H1 (cell line): ENCODE measurements around the gene WDR90. TPM values are rescaled to one million over a fixed set of nuclear protein-coding genes. Genes with fewer than 3 reads are reported as not detected.

Experiments used
- CTCF ChIA-PET: fragments of 300-600 bp; sonication (Branson Sonifier 250); formaldehyde crosslinking; loops from one replicate; lab custom pipeline; 2021; ENCODE audit not compliant: partially characterized antibody; lab: Charles Lee
- POLR2A ChIA-PET: fragments of 300-600 bp; sonication (Branson Sonifier 250); formaldehyde crosslinking; loops from one replicate; lab custom pipeline; 2021; ENCODE audit warnings: inconsistent platforms; ENCODE audit not compliant: partially characterized antibody; lab: Charles Lee
- DNase-seq, 2 experiments: peaks; one replicate each; pipeline versions ENCODE4 v3.0.0 to v3.0.0-alpha.2; 2010 to 2022; ENCODE audit warnings: low spot score in 2 of 2, low read depth in 1 of 2, mixed read lengths in 1 of 2
- FAIRE-seq: peaks from 2 replicates; lab custom pipeline; 2011; peaks lifted over from hg19 to GRCh38; lab: Jason Lieb, UNC
- H2AFZ ChIP-seq: 2 replicates; pipeline ENCODE4 v1.8.1; 2012; ENCODE audit warnings: low read length, inconsistent platforms
- H2AK5ac ChIP-seq: 2 replicates; pipeline ENCODE4 v1.6.1; 2013; ENCODE audit warnings: low read depth, low read length
- H2BK120ac ChIP-seq: replicated peaks from 2 replicates; pipeline ENCODE3; 2013; ENCODE audit warnings: low read depth, low read length, inconsistent platforms
- H2BK12ac ChIP-seq: 2 replicates; pipeline ENCODE4 v1.6.1; 2013; ENCODE audit warnings: low read depth, low read length
- H2BK15ac ChIP-seq: 2 replicates; pipeline ENCODE4 v1.6.1; 2013; ENCODE audit warnings: low read length
- H2BK20ac ChIP-seq: 2 replicates; pipeline ENCODE4 v1.6.1; 2013; ENCODE audit warnings: low read length
- H2BK5ac ChIP-seq: 2 replicates; pipeline ENCODE4 v1.6.1; 2013; ENCODE audit warnings: low read depth, low read length
- H3K14ac ChIP-seq: 2 replicates; pipeline ENCODE4 v1.6.1; 2013; ENCODE audit warnings: inconsistent platforms; ENCODE audit not compliant: insufficient read length
- H3K18ac ChIP-seq: 2 replicates; pipeline ENCODE4 v1.6.1; 2013; ENCODE audit warnings: low read length; ENCODE audit errors: extremely low read depth
- H3K23ac ChIP-seq: 2 replicates; pipeline ENCODE4 v1.6.1; 2013; ENCODE audit warnings: inconsistent platforms; ENCODE audit not compliant: insufficient read length
- H3K23me2 ChIP-seq: 2 replicates; pipeline ENCODE4 v1.6.1; 2013; ENCODE audit warnings: low read depth, low read length
- H3K27ac ChIP-seq: 2 replicates; pipeline ENCODE4 v1.6.1; 2011; ENCODE audit warnings: low read depth, low read length, inconsistent platforms
- H3K27me3 ChIP-seq, 4 experiments: replicated peaks in 1 of 4; 1 replicate in 1 of 4; 2 replicates in 3 of 4; pipeline versions ENCODE4 v1.6.1 to v1.8.1; 2011 to 2013; ENCODE audit warnings: low read length in 3 of 4, mild to moderate bottlenecking in 3 of 4, inconsistent platforms in 2 of 4, mixed read lengths in 2 of 4, moderate library complexity in 1 of 4; ENCODE audit not compliant: control insufficient read depth in 3 of 4, insufficient read depth in 3 of 4; ENCODE audit errors: extremely low read depth in 1 of 4
- H3K36me3 ChIP-seq, 4 experiments: 2 replicates each; pipeline versions ENCODE4 v1.6.1 to v1.8.1; 2011 to 2013; ENCODE audit warnings: mild to moderate bottlenecking in 4 of 4, low read length in 3 of 4, moderate library complexity in 2 of 4, control low read depth in 1 of 4, inconsistent platforms in 1 of 4; ENCODE audit not compliant: insufficient read depth in 4 of 4, control insufficient read depth in 2 of 4
- H3K4ac ChIP-seq: replicated peaks from 2 replicates; pipeline ENCODE3; 2013; ENCODE audit warnings: low read length, low read depth, mixed read lengths, inconsistent platforms; ENCODE audit not compliant: insufficient read length
- H3K4me1 ChIP-seq, 4 experiments: replicated peaks in 1 of 4; 1 replicate in 1 of 4; 2 replicates in 3 of 4; pipeline versions ENCODE4 v1.6.1 to v1.8.1; 2011 to 2013; ENCODE audit warnings: low read length in 3 of 4, inconsistent platforms in 2 of 4, mixed read lengths in 1 of 4; ENCODE audit not compliant: insufficient read depth in 4 of 4, control insufficient read depth in 3 of 4
- H3K4me2 ChIP-seq, 2 experiments: 2 replicates each; pipeline versions ENCODE4 v1.6.1 to v1.8.1; 2011 to 2013; ENCODE audit warnings: low read depth in 2 of 2, low read length in 2 of 2, control low read depth in 1 of 2, inconsistent platforms in 1 of 2, mild to moderate bottlenecking in 1 of 2; ENCODE audit not compliant: insufficient read depth in 1 of 2
- H3K4me3 ChIP-seq, 4 experiments: fragments of 200-600, 300-600 bp in 1 of 4; sonication (generic), shearing (Covaris generic), sonication (Bioruptor Twin) in 1 of 4; 2 replicates each; pipeline versions ENCODE4 v1.5.1 to v1.8.1; 2011 to 2016; ENCODE audit warnings: low read length in 4 of 4, low read depth in 3 of 4, control low read depth in 2 of 4, inconsistent platforms in 2 of 4, mild to moderate bottlenecking in 2 of 4, mixed read lengths in 1 of 4, moderate library complexity in 1 of 4; ENCODE audit not compliant: insufficient read depth in 2 of 4; ENCODE audit errors: extremely low read depth in 1 of 4
- H3K56ac ChIP-seq: replicated peaks from 2 replicates; pipeline ENCODE3; 2013; ENCODE audit warnings: low read depth, mild to moderate bottlenecking, mixed read lengths, low read length, inconsistent platforms; ENCODE audit not compliant: insufficient read length
- H3K79me1 ChIP-seq: 2 replicates; pipeline ENCODE4 v1.6.1; 2013; ENCODE audit warnings: low read depth, low read length, control low read depth
- H3K79me2 ChIP-seq, 2 experiments: 2 replicates each; pipeline versions ENCODE4 v1.6.1 to v1.8.1; 2012 to 2013; ENCODE audit warnings: low read length in 2 of 2, mild to moderate bottlenecking in 2 of 2, inconsistent platforms in 1 of 2; ENCODE audit not compliant: insufficient read depth in 2 of 2, control insufficient read depth in 1 of 2
- H3K9ac ChIP-seq, 4 experiments: replicated peaks in 1 of 4; 1 replicate in 1 of 4; 2 replicates in 3 of 4; pipeline versions ENCODE4 v1.6.1 to v1.8.1; 2011 to 2013; ENCODE audit warnings: low read depth in 3 of 4, low read length in 3 of 4, control low read depth in 2 of 4, mild to moderate bottlenecking in 2 of 4, moderate library complexity in 2 of 4, inconsistent platforms in 1 of 4; ENCODE audit errors: extremely low read depth in 1 of 4
- H3K9me3 ChIP-seq, 2 experiments: 2 replicates each; pipeline versions ENCODE4 v1.6.1 to v1.8.1; 2012 to 2013; ENCODE audit warnings: mild to moderate bottlenecking in 2 of 2, moderate library complexity in 2 of 2, control low read depth in 1 of 2, inconsistent platforms in 1 of 2, low read depth in 1 of 2, low read length in 1 of 2, mixed read lengths in 1 of 2; ENCODE audit not compliant: insufficient read depth in 2 of 2
- H4K20me1 ChIP-seq, 2 experiments: replicated peaks in 1 of 2; 2 replicates each; pipeline versions ENCODE3 to v1.8.1; 2011 to 2013; ENCODE audit warnings: inconsistent platforms in 2 of 2, low read length in 2 of 2, mild to moderate bottlenecking in 1 of 2; ENCODE audit not compliant: insufficient read depth in 2 of 2, control insufficient read depth in 1 of 2
- H4K5ac ChIP-seq: 2 replicates; pipeline ENCODE4 v1.6.1; 2013; ENCODE audit warnings: low read length, low read depth, mixed read lengths, inconsistent platforms; ENCODE audit not compliant: insufficient read length
- H4K8ac ChIP-seq: 2 replicates; pipeline ENCODE4 v1.8.0; 2013; ENCODE audit warnings: mild to moderate bottlenecking, moderate library complexity, low read length, inconsistent platforms; ENCODE audit not compliant: insufficient read depth; ENCODE audit errors: extremely low read depth
- H4K91ac ChIP-seq: replicated peaks from 2 replicates; pipeline ENCODE3; 2013; ENCODE audit warnings: low read length, mixed read lengths, inconsistent platforms; ENCODE audit not compliant: insufficient read length
- CBX5 ChIP-seq: fragments of 300-800, 300-1000 bp; sonication (generic); IDR thresholded peaks from 2 replicates; pipeline ENCODE4 v1.7.1; 2016; ENCODE audit warnings: antibody characterized with exemption, low read length, low read depth
- CBX8 ChIP-seq: fragments of 300-800, 300-1000 bp; sonication (generic); IDR thresholded peaks from 2 replicates; pipeline ENCODE4 v1.7.1; 2016; ENCODE audit warnings: low read depth, low read length, borderline replicate concordance
- GABPA ChIP-seq: IDR thresholded peaks from 2 replicates; pipeline ENCODE4 v1.6.1; 2011; ENCODE audit warnings: mild to moderate bottlenecking, low read length, moderate library complexity, borderline replicate concordance; ENCODE audit not compliant: insufficient read depth
- JUND ChIP-seq: IDR thresholded peaks from 2 replicates; pipeline ENCODE4 v1.6.1; 2011; ENCODE audit warnings: mild to moderate bottlenecking, improper control_type of control experiment, low read length
- KDM1A ChIP-seq: fragments of 200-600, 300-600 bp; sonication (generic); IDR thresholded peaks from 2 replicates; pipeline ENCODE4 v1.7.1; 2016; ENCODE audit warnings: mild to moderate bottlenecking, low read length, borderline replicate concordance
- PHF8 ChIP-seq: fragments of 200-600 bp; sonication (generic); conservative IDR thresholded peaks from 2 replicates; pipeline ENCODE4 v1.7.1; 2012; ENCODE audit warnings: low read depth, mild to moderate bottlenecking, inconsistent platforms, low read length, moderate library complexity
- SAP30 ChIP-seq: fragments of 300-600 bp; sonication (generic); IDR thresholded peaks from 2 replicates; pipeline ENCODE4 v1.7.1; 2012; ENCODE audit warnings: low read length, moderate library complexity, mild to moderate bottlenecking, inconsistent platforms; ENCODE audit not compliant: insufficient read depth, insufficient replicate concordance
- SIN3A ChIP-seq, 2 experiments: IDR thresholded peaks in 1 of 2; conservative IDR thresholded peaks in 1 of 2; 2 replicates each; pipeline ENCODE4 v1.6.1; 2011 to 2012; ENCODE audit warnings: low read length in 2 of 2, improper control_type of control experiment in 1 of 2, low read depth in 1 of 2, mild to moderate bottlenecking in 1 of 2
- WGBS, 2 experiments: shearing (Covaris generic) in 1 of 2; methylation state at CpG; one replicate each; pipeline versions ENCODE4 v1.1.6 to v1.1.7; 2013 to 2015; ENCODE audit warnings: low lambda C conversion rate in 2 of 2, mixed read lengths in 2 of 2, inconsistent platforms in 1 of 2, low coverage in 1 of 2, missing lambda C conversion rate in 1 of 2; ENCODE audit not compliant: insufficient replicate concordance in 2 of 2, insufficient coverage in 1 of 2, insufficient read length in 1 of 2; ENCODE audit errors: extremely low coverage in 1 of 2, missing lambda C conversion rate in 1 of 2; 5-methylcytosine and 5-hydroxymethylcytosine counted together
- polyA plus RNA-seq, 7 experiments: library from polyadenylated mRNA; depleted of rRNA in 3 of 7; stranded (reverse) in 5 of 7; unstranded in 2 of 7; fragments of >200 nt in 5 of 7; fragments of 200-250 nt in 2 of 7; gene quantifications; 1 replicate in 5 of 7; 2 replicates in 1 of 7; 4 replicates in 1 of 7; pipeline versions ENCODE4 v1.2.1 to v1.2.3, GENCODE V29; 2011 to 2013; ENCODE audit warnings: missing spikeins in 2 of 7, mixed read lengths in 2 of 7
- total RNA-seq: library from RNA; stranded (reverse); fragmentation: NEBNext Ultra II Directional; extraction: Animal tissue kit (Norgen Biotek cat#: 25700); gene quantifications from 2 replicates; pipeline ENCODE4 v1.2.1, GENCODE V29; 2021

WDR90 gene
- total and polyA plus RNA-seq, 2 of the 8 experiments (the other 6 are each of a cell fraction or from before 2014, with no cell fraction given), result 24.0 to 47.2 TPM

- Histone ChIP-seq H3K4me3 (peak within 1 kb of the TSS; percentile 34 to 69 (median 50)), H2AFZ (no peak within 1 kb of the TSS)
Observed at GRCh38 chr16:705431-706188, 56.4 kb downstream of the WDR90 start, which contains the start of gene FBXL16. TSS of gene FBXL16 (minus strand) at chr16:705801. CDS start at chr16:697405, 8,396 bp downstream.

More at GRCh38 chr16:705431-706188, 56.4 kb downstream of the WDR90 start, which contains the start of gene FBXL16:
- TF ChIP-seq SIN3A (conservative IDR thresholded peaks at IDR 0.05 in 1 of 2, IDR thresholded peaks at IDR 0.05 in 1 of 2; ENCODE audit: low read depth in 1 of 2, low read length in 2 of 2), result peak in 1 of 2 experiments; percentile 12; a peak in 1 of 4 replicates
- no peak for TF ChIP-seq PHF8
- TF ChIP-seq KDM1A, result no peak
- no peak for TF ChIP-seq SAP30
- no peak for TF ChIP-seq CBX8
- TF ChIP-seq GABPA, result no peak
- no peak for TF ChIP-seq JUND
- TF ChIP-seq CBX5, result no peak
- Histone ChIP-seq H3K23ac (no peak within 1 kb of the TSS), H3K4ac (no peak within 1 kb of the TSS), H3K9ac (no peak within 1 kb of the TSS), H4K91ac (no peak within 1 kb of the TSS), H3K27ac (no peak within 1 kb of the TSS), H3K18ac (no peak within 1 kb of the TSS; the same call in 1 of the 2 replicates), H3K4me1 (peaks cover 0 to 9% (median 5%) of the 10 kb centered on the region in 4 experiments; a peak in 4 of 7 replicates), H3K9me3 (no peaks in the 10 kb centered on the region), H4K5ac (no peak within 1 kb of the TSS), H3K79me1 (no peaks in the 10 kb centered on the region), H3K56ac (no peak within 1 kb of the TSS), H3K14ac (no peak within 1 kb of the TSS), H3K4me2 (peak within 1 kb of the TSS; percentile 66 to 92), H3K27me3 (peaks cover 58 to 91% (median 78%) of the 10 kb centered on the region in 4 experiments), H3K79me2 (no peaks in the 10 kb centered on the region), H3K23me2 (peaks cover 12% of the 10 kb centered on the region; the same call in 1 of the 2 replicates), H4K8ac (peak within 1 kb of the TSS; percentile 85), H3K36me3 (no peaks in the 10 kb centered on the region), H2BK15ac (no peak within 1 kb of the TSS), H2BK20ac (no peak within 1 kb of the TSS), H2BK5ac (no peak within 1 kb of the TSS), H4K20me1 (peaks cover 8 to 26% of the 10 kb centered on the region in 2 experiments), H2AK5ac (no peak within 1 kb of the TSS), H2BK12ac (no peak within 1 kb of the TSS), H2BK120ac (no peak within 1 kb of the TSS)
- ChIA-PET POLR2A (interaction anchor here (1.1 to 2.1 kb wide), 4 partner anchors 15 to 26 kb away, joined by 3 to 12 read pairs (median 6); partner anchors contain the start of genes CCDC78 and WDR24), CTCF (interaction anchor here (1.1 to 33.4 kb wide), 3 partner anchors 19 to 350 kb away, joined by 3 to 977 read pairs (median 5); partner anchors contain the start of genes ANTKMT, CCDC78, CIAO3 and HAGHL)
- WGBS, 2 experiments, result 5% methylated on average over 24 of the region's 115 CpGs; no CpG with 5 or more reads in 1 of the 2 experiments
- FAIRE-seq (no peak), DNase-seq (peak in 1 of 2 experiments; percentile 56)
